Activated CD4-positive, alpha-beta memory T cell treated with anti-CD3 and anti-CD28 coated beads for 36 hours (primary cell): Measurements from ENCODE around the gene KCNA2. TPM values are rescaled to one million over a fixed set of nuclear protein-coding genes. Genes with fewer than 3 reads are reported as not detected.

ENCODE experiments used
- CTCF ChIA-PET: fragments of 350-600 bp; sonication (Branson Sonifier 250); formaldehyde crosslinking; loops from one replicate; lab custom pipeline; 2021; ENCODE audit warnings: antibody characterized with exemption, inconsistent platforms; lab: Charles Lee
- POLR2A ChIA-PET: fragments of 350-600 bp; sonication (Branson Sonifier 250); formaldehyde crosslinking; loops from one replicate; lab custom pipeline; 2021; ENCODE audit warnings: antibody characterized with exemption; lab: Charles Lee
- DNase-seq: peaks from one replicate; pipeline ENCODE4 v3.0.0-alpha.2; 2020
- H3K27ac Mint-ChIP-seq: one replicate; pipeline ENCODE4 v1.8.0; 2021; ENCODE audit warnings: mixed read lengths
- H3K27me3 Mint-ChIP-seq: one replicate; pipeline ENCODE4 v1.8.0; 2021; ENCODE audit warnings: mixed read lengths
- H3K36me3 Mint-ChIP-seq: one replicate; pipeline ENCODE4 v1.8.0; 2021; ENCODE audit warnings: mixed read lengths
- H3K4me1 Mint-ChIP-seq: one replicate; pipeline ENCODE4 v1.8.0; 2021; ENCODE audit warnings: low read depth, mixed read lengths
- H3K4me3 Mint-ChIP-seq: one replicate; pipeline ENCODE4 v1.8.0; 2021; ENCODE audit warnings: mild to moderate bottlenecking, mixed read lengths
- H3K9me3 Mint-ChIP-seq: one replicate; pipeline ENCODE4 v1.8.0; 2021; ENCODE audit warnings: mixed read lengths
- intact Hi-C: fragments of 100-400 bp; cut with micrococcal nuclease; formaldehyde crosslinking; loops from one replicate; pipeline ENCODE4 v1.15.1; 2023
- total RNA-seq, 2 experiments: library from RNA; stranded (reverse); gene quantifications; one replicate each; pipeline ENCODE4 v1.2.3, GENCODE V29; 2021

The KCNA2 gene
- total RNA-seq, 2 experiments from 2014 or later: 0.24 to 0.36 TPM

DNA sequence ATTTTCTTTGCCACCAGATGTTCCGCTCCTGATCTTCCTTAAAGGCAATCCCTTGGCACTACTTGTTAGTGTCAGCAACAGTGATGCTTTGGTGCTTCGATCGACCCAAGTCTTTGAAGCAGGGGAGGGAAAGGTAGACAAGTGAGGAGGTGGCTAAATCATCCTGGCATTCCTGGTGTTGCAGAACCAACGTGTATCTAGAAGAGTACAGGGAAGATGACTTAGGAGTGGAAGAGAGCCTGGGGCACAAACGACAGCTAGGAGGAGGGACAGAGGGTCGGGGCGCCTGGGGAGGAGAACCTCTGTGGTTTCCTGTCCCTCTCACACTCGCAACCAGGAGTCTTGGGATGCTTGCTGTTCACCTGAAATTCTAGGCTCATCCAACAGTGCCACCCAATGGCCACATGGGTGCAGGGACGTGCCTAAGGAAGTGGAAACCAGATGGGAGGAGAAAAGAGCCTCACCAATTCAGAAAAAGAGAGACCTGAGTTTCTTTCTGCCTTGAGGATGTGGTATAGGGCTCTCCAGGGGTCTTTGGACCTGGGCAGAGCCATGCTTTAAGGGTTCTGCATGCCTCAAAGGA lies 9.5 kb upstream of the KCNA2 start:
- POLR2A ChIA-PET: no interaction called here
- CTCF ChIA-PET: interaction anchor here (0.8 to 6.4 kb wide), 9 partner anchors 10 to 203 kb away, joined by 3 to 278 read pairs (median 9); partner anchors contain the start of gene KCNA2
- no peaks in the 10 kb centered on the region for H3K9me3 Mint-ChIP-seq
- intact Hi-C loops: loop anchor here (1.0 to 5.0 kb wide), 2 partner anchors 58 to 91 kb away; no protein-coding TSS in a partner anchor
- H3K27me3 Mint-ChIP-seq: no peaks in the 10 kb centered on the region
- H3K4me3 Mint-ChIP-seq: no peak overlapping the region
- H3K36me3 Mint-ChIP-seq: no peaks in the 10 kb centered on the region
- H3K4me1 Mint-ChIP-seq: peaks cover 21% of the 10 kb centered on the region
- H3K27ac Mint-ChIP-seq: no peak overlapping the region
- peak; percentile 81 for DNase-seq

DNA sequence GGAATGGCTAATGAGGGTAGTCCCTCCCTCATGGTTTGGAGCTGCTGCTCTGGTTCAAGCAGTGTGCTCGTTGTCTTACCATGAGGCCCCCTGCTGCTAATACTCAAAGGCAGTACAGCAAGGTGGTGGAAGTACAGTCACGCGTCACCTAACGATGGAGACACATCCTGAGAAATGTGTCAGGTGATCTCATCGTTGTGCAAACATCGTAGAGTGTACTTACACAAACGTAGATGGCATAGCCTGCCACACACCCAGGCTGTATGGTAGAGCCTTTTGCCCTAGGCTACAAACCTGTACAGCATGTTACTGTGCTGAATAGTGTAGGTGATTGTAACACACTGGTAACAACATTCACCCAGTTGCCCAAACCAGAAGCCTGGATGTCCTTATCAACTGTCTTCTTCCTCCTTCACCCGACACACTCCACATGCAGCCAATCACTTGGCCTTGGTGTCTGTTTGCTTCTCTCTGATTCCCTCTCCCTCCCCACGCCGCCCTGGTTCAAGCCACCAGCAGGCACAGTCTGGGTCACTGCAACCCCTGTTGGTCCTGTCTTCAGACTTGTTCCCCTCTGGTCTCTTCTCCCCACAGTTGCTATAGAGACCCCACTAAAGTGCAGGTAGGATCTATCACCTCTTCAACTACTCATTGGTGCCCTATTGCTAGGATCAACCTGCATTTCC lies 6.0 kb upstream of the KCNA2 start:
- POLR2A ChIA-PET: no interaction called here
- Mint-ChIP-seq H3K27ac (no peak overlapping the region), H3K27me3 (peaks cover 17% of the 10 kb centered on the region), H3K4me3 (no peak overlapping the region), H3K4me1 (peaks cover 18% of the 10 kb centered on the region), H3K36me3 (no peaks in the 10 kb centered on the region), H3K9me3 (no peaks in the 10 kb centered on the region)
- no peak for DNase-seq
- intact Hi-C loops: no loop called here
- CTCF ChIA-PET: interaction anchor here (1.3 to 8.1 kb wide), 6 partner anchors 7 to 172 kb away, joined by 3 to 67 read pairs (median 11); no protein-coding TSS in a partner anchor

DNA sequence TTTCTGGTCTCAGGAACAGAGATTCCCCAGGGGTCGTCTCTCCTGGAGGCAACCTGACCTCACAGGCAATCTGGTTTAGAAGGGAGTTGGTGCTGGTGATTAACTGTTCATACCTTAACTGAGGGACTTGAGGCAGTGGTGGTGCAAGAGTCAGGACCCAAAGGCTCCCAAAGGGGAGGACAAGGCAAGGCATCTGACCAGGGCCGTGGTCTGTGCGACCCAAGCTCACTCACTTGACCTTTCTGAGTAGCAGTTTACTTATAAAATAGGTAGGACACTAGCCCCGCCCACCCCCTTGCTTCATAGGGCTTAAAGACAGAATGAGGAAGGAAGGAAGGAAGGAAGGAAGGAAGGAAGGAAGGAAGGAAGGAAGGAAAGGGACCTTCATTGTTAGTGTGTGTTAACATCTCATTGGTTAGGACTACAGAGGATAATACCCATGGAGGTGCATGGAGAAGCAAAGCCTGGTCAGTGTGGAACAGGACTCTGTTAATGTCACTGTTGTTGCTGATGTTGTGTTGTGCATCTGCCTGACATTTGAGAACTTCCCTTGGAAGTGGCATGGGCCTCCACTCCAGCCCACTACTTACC lies 4.6 kb upstream of the KCNA2 start:
- no peak for DNase-seq
- H3K9me3 Mint-ChIP-seq: no peaks in the 10 kb centered on the region
- H3K4me3 Mint-ChIP-seq: no peak overlapping the region
- CTCF ChIA-PET: interaction anchor here (1.2 to 8.1 kb wide), 7 partner anchors 8 to 173 kb away, joined by 3 to 67 read pairs (median 6); no protein-coding TSS in a partner anchor
- H3K36me3 Mint-ChIP-seq: no peaks in the 10 kb centered on the region
- POLR2A ChIA-PET: no interaction called here
- intact Hi-C loops: no loop called here
- peaks cover 26% of the 10 kb centered on the region for H3K27me3 Mint-ChIP-seq
- no peak overlapping the region for H3K27ac Mint-ChIP-seq
- peaks cover 21% of the 10 kb centered on the region for H3K4me1 Mint-ChIP-seq

DNA sequence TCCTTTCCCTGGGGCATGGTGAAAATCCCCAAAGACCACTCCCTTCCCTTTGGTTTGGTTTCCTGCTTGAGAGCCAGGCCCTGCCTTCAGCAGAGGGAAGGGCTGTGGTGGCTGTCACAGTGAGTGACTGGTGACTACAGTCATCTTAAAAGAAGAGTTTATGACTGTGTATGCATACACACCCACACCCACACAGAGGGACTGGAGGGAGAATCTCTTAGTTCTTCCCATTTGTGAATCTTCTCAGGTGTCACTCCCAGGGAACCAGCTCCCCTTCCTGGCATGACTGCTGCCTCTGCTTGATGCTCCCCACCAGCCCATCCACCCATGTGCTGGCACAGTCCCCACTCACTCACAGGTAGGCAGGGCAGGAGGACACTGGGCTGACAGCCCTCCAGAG lies 3.9 kb upstream of the KCNA2 start:
- ChIA-PET CTCF (interaction anchor here (1.1 to 8.1 kb wide), 7 partner anchors 9 to 174 kb away, joined by 3 to 67 read pairs (median 5); no protein-coding TSS in a partner anchor), POLR2A (no interaction called here)
- intact Hi-C loops: no loop called here
- peak; percentile 43 for DNase-seq
- Mint-ChIP-seq H3K4me1 (peaks cover 17% of the 10 kb centered on the region), H3K27ac (no peak overlapping the region), H3K36me3 (no peaks in the 10 kb centered on the region), H3K4me3 (no peak overlapping the region), H3K9me3 (no peaks in the 10 kb centered on the region), H3K27me3 (peaks cover 32% of the 10 kb centered on the region)

DNA sequence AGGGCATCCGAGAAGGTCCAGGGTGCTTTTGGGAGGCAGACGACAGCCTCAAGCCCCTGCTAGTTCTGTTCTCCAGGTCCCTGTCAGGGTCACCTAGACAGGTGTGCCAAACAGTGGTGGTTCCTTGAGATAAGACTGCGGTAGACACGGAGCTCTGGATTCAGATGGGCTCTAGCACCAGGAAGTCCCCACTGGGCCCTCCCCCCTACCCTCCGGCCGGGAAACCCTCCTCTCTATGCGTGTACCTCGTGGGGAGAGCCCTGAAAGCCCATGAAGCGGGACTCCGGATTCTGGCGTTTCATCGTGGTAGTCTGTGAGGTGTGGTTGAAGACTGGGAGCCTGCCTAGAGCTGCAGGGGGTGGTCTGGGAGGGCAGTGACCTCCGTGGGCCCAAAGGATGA lies 2.1 kb upstream of the KCNA2 start:
- no peak for DNase-seq
- Mint-ChIP-seq H3K9me3 (no peaks in the 10 kb centered on the region), H3K27me3 (peaks cover 39% of the 10 kb centered on the region), H3K4me1 (peaks cover 17% of the 10 kb centered on the region), H3K27ac (no peak overlapping the region), H3K4me3 (no peak overlapping the region), H3K36me3 (no peaks in the 10 kb centered on the region)
- ChIA-PET POLR2A (no interaction called here), CTCF (interaction anchor here (1.2 to 8.1 kb wide), 3 partner anchors 8 to 40 kb away, joined by 3 to 67 read pairs (median 14); no protein-coding TSS in a partner anchor)
- intact Hi-C loops: no loop called here

DNA sequence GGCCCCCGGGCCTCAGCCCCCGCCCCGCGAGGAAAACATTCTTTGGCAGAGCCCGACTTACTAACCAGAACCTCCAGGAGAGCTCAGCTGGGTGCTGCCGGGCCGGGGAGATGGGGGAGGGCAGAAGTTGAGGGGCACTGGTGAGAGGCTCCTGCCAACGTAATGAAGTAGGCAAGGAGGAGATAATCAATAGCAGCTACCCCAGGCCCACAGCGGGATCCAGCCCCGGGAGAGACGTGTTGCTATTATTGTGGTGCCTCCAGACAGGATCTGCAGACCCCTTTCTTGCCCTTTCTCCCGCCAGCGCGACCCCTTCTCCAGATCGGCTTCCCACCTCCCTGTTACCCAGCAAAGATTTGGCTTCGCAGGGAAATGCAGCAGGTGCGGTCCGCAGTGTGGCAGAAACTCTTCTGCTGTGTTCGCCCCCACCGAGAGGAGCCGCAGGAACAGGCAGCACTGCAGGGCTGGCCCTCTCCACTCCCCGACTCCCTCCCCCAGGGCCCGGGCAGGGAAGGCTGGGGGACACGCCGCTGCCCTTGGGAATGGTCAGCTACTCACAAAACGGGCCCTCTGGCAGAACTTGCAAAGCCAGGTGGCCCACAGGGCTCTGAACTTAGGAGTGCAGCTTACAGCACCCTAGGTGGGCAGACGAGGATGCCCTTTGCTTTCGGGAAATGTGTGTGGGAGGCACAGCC lies 1.5 kb upstream of the KCNA2 start:
- CTCF ChIA-PET: interaction anchor here (0.9 to 8.1 kb wide), 11 partner anchors 9 to 176 kb away, joined by 3 to 67 read pairs (median 8); no protein-coding TSS in a partner anchor
- no peak overlapping the region for H3K27ac Mint-ChIP-seq
- H3K27me3 Mint-ChIP-seq: peaks cover 44% of the 10 kb centered on the region
- H3K4me1 Mint-ChIP-seq: peaks cover 17% of the 10 kb centered on the region
- POLR2A ChIA-PET: no interaction called here
- DNase-seq: no peak
- peak overlapping the region; percentile 53 for H3K4me3 Mint-ChIP-seq
- intact Hi-C loops: no loop called here
- H3K9me3 Mint-ChIP-seq: no peaks in the 10 kb centered on the region
- no peaks in the 10 kb centered on the region for H3K36me3 Mint-ChIP-seq

DNA sequence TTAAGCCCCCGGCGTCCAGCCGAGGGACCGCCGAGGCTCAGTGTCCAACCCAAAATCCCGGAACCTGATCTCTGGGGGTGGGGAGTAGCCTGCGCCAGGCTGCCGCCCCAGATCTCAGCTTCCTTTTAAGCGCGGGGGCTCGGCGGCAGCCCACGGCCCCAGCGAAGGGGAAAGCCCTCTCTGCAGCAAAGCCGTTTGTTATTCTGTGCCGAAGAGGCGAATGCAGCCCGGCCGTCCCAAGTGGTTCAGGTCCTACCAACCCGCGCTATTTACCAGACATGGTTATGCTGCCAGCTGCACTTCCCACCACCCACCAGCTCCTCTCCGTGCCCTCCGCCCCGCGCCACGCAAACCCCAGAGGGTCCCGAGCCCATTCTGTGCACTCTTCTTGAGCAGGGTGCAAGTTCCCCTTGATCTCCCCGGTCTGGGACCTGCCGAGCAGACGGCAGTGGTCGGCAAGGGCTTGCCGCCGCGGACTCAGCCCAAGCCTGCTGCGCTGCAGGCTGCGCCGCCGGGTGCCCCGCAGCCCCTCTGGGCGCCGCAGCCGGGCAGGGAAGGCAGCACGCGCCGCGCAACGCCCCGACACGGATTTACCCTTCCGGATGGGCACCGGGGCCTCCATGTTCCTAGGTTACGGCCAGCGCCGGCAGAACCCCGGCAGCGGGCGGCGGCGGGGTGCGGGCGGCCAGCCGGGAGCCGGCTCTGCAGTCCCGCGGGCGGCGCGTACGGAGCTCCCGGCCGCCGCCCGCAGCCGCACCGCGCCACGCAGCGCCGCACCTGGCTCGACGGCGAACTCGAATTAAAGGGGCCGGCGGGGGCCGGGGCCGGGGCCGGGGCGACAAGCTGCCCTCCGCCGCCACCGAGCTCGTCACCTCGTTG lies 738 bp upstream of the KCNA2 start:
- peak; percentile 24 for DNase-seq
- ChIA-PET POLR2A (no interaction called here), CTCF (interaction anchor here (0.9 to 8.1 kb wide), 18 partner anchors 10 to 180 kb away, joined by 3 to 67 read pairs (median 4); no protein-coding TSS in a partner anchor)
- Mint-ChIP-seq H3K27me3 (peaks cover 44% of the 10 kb centered on the region), H3K4me1 (peaks cover 17% of the 10 kb centered on the region), H3K9me3 (no peaks in the 10 kb centered on the region), H3K27ac (no peak overlapping the region), H3K4me3 (peak overlapping the region; percentile 74), H3K36me3 (no peaks in the 10 kb centered on the region)
- intact Hi-C loops: no loop called here

DNA sequence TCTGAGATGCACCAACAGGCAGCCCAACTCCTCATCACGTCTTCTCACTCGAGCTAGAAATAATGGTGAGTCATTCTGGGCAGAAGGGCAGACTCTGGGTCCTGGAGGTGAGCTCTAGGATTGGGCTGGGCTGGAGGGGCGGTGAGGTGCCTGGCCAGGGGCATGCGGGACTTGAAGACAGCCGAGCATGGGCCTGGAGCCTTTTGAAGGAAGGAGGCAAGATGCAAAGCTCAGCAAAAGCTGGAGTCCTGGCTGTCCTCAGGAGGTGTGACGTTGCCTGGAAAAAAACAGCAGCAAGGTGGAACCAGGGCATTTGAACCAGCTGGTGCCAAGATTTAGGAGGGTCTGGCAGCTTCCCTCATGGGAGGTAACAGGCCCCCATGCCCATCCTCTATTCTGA lies 712 bp downstream of the KCNA2 start:
- DNase-seq: no peak
- no peak overlapping the region for H3K27ac Mint-ChIP-seq
- intact Hi-C loops: no loop called here
- ChIA-PET CTCF (interaction anchor here (0.7 to 8.1 kb wide), 12 partner anchors 9 to 182 kb away, joined by 3 to 67 read pairs (median 10); no protein-coding TSS in a partner anchor), POLR2A (no interaction called here)
- H3K36me3 Mint-ChIP-seq: no peaks in the 10 kb centered on the region
- H3K9me3 Mint-ChIP-seq: no peaks in the 10 kb centered on the region
- no peak overlapping the region for H3K4me3 Mint-ChIP-seq
- peaks cover 17% of the 10 kb centered on the region for H3K4me1 Mint-ChIP-seq
- H3K27me3 Mint-ChIP-seq: peaks cover 44% of the 10 kb centered on the region

DNA sequence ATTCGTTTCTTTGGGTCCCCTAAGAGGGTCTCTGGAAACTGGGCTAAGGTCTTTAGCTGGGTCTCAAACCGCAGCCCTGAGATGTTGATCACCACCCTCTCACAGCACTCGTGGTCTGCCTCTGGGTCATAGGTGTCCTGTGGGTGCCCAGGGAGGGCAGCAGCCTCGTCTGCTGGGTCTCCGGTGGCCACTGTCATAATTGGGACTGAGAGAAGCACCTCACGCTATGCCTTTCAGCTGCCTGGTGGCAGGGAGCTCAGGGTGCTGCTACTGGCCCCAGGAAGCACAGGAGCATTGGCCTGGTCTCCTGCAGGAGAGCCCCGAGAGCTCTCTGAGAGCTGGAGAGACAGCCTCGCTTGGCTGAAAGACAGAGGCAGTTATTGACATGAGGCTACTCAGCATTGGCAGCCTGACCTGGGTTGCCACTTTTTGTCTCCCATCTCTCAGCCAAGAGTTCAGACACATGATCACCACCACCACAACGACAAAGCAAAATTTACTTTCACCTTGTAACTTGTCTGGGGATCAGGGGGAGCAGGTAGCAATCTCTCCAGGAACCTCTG lies 1.5 kb downstream of the KCNA2 start:
- ChIA-PET CTCF (interaction anchor here (0.6 to 8.1 kb wide), 8 partner anchors 8 to 179 kb away, joined by 3 to 67 read pairs (median 10); no protein-coding TSS in a partner anchor), POLR2A (no interaction called here)

DNA sequence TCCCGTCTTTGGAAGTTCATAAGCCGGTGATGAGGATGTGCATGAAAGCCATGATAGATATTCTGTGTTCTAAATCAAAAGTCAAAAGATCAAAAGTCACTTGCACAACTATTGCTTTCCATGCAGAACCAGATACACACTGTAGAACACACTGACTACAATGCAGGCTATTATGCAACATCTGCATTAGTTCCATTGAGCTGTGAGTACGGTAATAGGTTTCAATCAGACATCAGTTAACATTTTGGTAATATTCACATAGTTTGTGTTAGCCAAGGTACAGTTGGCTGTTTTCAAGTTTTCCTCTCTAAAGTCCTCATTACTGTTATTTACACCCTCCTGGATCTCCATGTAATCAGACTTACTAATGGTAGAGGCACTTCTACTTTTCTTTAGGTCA lies 3.1 kb downstream of the KCNA2 start:
- no peak overlapping the region for H3K4me3 Mint-ChIP-seq
- POLR2A ChIA-PET: no interaction called here
- CTCF ChIA-PET: interaction anchor here (1.6 kb wide), 1 partner anchor 11 kb away, joined by 5 read pairs; no protein-coding TSS in a partner anchor
- H3K9me3 Mint-ChIP-seq: no peaks in the 10 kb centered on the region
- peaks cover 33% of the 10 kb centered on the region for H3K27me3 Mint-ChIP-seq
- intact Hi-C loops: no loop called here
- H3K4me1 Mint-ChIP-seq: peaks cover 7% of the 10 kb centered on the region
- no peak for DNase-seq
- no peaks in the 10 kb centered on the region for H3K36me3 Mint-ChIP-seq
- no peak overlapping the region for H3K27ac Mint-ChIP-seq

More for the DNA sequence above, 1.5 kb downstream of the KCNA2 start:
- Mint-ChIP-seq H3K4me3 (no peak overlapping the region), H3K9me3 (no peaks in the 10 kb centered on the region), H3K36me3 (no peaks in the 10 kb centered on the region), H3K27me3 (peaks cover 44% of the 10 kb centered on the region), H3K4me1 (peaks cover 10% of the 10 kb centered on the region), H3K27ac (no peak overlapping the region)
- intact Hi-C loops: no loop called here
- DNase-seq: no peak
